Jurkat, Clone E6-1 (cell line): ENCODE data around the gene MGAT4A. TPM values are rescaled to one million over a fixed set of nuclear protein-coding genes. Genes with fewer than 3 reads are reported as not detected.

Experiments
- DNase-seq: peaks from one replicate; pipeline ENCODE4 v3.0.0-alpha.2; 2011; ENCODE audit warnings: low read depth, low spot score
- H3K4me3 ChIP-seq: 2 replicates; pipeline ENCODE4 v1.5.1; 2011; ENCODE audit warnings: mild to moderate bottlenecking, low read length, control low read depth, moderate library complexity
- polyA plus RNA-seq: library from polyadenylated mRNA; unstranded; fragments of >200 nt; gene quantifications from one replicate; pipeline ENCODE4 v1.2.1, GENCODE V29; 2012; ENCODE audit warnings: missing spikeins; ENCODE audit not compliant: insufficient read length, insufficient read depth

Gene MGAT4A
- 16.3 TPM for polyA plus RNA-seq

GRCh38 chr2:98731041-98731893 lies at the start of gene MGAT4A:
Gene MGAT4A (minus strand): TSS chr2:98731132. CDS start chr2:98726332, 4,800 bp downstream.
- DNase-seq = no peak
- H3K4me3 ChIP-seq = peak within 1 kb of the TSS; percentile 69

- no peak for DNase-seq
- no peak overlapping the region for H3K4me3 ChIP-seq
These were observed 48.0 kb upstream of the MGAT4A start for GRCh38 chr2:98778741-98779483.

DNA sequence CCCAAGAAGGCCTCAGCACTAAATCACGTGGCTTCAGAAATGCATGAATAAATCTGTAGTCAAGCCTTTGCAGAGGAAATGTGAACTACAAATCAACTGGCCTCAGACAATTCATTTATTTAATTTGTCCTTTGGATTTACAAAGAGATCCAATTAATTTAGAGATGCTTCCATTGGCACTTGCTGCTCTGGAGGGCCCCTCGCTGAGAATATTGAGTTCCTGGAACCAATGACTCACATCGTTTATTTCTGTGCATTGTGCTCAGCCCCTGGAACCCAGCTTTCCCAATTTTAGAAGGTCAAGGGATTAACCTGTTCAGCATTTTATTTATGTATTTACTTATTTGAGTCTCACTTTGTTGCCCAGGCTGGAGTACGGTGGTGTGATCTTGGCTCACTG lies 47.2 kb upstream of the MGAT4A start:
- no peak overlapping the region for H3K4me3 ChIP-seq
- no peak for DNase-seq

DNA sequence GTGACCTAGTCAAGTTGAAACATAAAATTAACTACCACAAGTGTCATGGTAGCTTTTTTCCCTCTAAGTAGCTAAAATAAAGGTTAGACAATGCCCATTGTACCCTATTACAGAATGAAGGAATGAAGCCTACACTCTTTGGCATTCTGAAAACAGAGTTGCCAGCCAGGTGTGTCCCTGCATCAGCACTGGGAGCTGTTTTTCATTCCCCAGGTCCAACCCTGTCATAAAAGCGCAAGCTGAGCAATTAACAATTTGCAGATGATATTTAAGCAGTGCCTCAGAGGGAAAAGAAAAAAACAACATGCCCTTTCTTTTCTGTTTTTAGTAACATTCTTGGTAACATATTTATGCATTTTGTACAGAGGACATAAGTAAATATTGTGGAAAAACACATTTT lies 46.8 kb upstream of the MGAT4A start:
- no peak for DNase-seq

DNA sequence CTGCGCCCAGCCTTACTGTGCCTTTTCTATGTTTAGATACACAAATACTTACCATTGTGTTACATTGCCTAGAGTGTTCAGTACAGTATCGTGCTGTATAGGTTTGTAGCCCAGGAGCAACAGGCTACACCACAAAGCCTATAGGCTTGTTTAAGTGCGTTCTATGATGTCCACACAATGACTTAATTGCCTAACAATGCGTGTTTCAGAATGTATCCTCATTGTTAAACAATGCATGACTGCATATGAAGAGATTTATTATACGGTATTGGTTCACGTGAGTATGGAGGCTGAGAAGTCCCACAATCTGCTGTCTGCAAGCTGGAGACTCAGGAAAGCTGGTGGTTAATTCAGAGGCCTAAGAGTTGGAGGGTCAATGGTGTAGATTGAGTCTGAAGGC lies 46.1 kb upstream of the MGAT4A start:
- H3K4me3 ChIP-seq = no peak overlapping the region
- DNase-seq = no peak

More for the DNA sequence above, 46.8 kb upstream of the MGAT4A start:
- no peak overlapping the region for H3K4me3 ChIP-seq

GRCh38 chr2:98776136-98776535 lies 45.2 kb upstream of the MGAT4A start:
- DNase-seq = no peak
- no peak overlapping the region for H3K4me3 ChIP-seq

- no peak overlapping the region for H3K4me3 ChIP-seq
- DNase-seq = no peak
These were observed 44.4 kb upstream of the MGAT4A start for GRCh38 chr2:98775146-98775986.

DNA sequence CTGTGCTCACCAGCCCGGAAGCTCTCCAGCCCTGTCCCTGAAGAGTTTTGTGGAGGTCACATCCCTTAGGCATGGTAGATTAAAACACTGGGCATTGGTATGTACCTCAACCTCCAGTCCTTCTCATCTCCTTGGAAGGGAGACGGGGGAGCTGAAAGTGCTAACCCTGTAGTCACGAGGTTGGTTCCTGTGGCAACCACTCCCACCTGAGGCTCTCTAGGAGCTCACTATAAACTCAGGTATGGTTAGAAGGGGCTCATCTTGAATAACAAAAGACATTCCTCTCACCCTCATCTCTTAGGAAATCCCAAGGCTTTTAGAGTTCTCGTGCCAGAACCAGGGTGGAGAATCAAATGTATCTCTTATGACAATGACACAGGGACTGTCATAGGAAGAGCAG lies 43.0 kb upstream of the MGAT4A start:
- no peak for DNase-seq
- H3K4me3 ChIP-seq = no peak overlapping the region

DNA sequence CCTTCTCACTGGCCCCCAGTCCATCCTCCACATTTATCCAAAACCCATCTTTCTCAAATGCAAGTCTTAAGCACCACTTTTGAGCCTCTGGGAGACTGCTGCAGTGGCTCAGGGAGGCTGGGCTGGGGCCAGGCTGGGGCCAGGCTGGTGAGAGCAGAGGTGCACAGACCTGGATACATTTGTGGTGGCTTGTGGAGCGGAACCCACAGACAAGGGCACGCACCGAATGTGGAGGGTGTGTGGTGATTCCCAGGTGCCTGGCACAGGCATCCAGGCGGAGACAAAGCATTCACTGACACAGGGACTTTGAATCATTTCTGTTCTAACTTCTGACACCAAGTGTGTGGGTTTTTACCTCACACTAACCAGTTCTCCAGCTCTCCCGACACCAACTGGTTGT lies 42.2 kb upstream of the MGAT4A start:
- no peak overlapping the region for H3K4me3 ChIP-seq
- no peak for DNase-seq

- H3K4me3 ChIP-seq = peak overlapping the region; percentile 60
- DNase-seq = no peak
These were observed 41.6 kb upstream of the MGAT4A start for GRCh38 chr2:98772536-98772935.

- peak; percentile 93 for DNase-seq
- peak overlapping the region; percentile 60 for H3K4me3 ChIP-seq
These were observed 41.0 kb upstream of the MGAT4A start for GRCh38 chr2:98771721-98772524.

GRCh38 chr2:98771264-98771663 lies 40.3 kb upstream of the MGAT4A start:
- peak overlapping the region; percentile 60 for H3K4me3 ChIP-seq
- no peak for DNase-seq

DNA sequence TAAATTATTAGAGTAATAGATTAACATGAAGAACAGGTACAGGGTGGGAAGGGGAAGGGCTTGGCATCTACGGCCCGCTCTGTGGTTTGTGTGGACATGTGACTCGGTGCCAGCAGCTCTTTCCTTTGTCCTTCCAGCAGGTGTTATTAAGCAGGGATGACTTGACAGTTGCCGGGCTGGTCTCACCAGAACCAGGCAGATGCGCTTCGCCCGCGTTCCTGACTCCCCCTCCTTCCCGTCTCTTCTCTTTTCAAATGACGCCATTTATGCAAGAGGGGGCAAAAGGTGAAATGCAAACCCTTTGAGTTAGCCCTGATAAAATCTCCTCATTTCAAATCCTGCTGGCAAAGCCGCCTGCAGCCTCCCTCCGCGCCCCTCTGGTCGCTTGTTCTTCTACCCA lies 38.9 kb upstream of the MGAT4A start:
- peak; percentile 54 for DNase-seq
- H3K4me3 ChIP-seq = peak overlapping the region; percentile 60

- peak overlapping the region; percentile 60 for H3K4me3 ChIP-seq
- DNase-seq = no peak
These were observed 38.2 kb upstream of the MGAT4A start for GRCh38 chr2:98769114-98769476.

GRCh38 chr2:98768384-98769113 lies 37.6 kb upstream of the MGAT4A start:
- peak; percentile 81 for DNase-seq
- peak overlapping the region; percentile 60 for H3K4me3 ChIP-seq

- H3K4me3 ChIP-seq = no peak overlapping the region
- DNase-seq = no peak
These were observed 33.6 kb upstream of the MGAT4A start for GRCh38 chr2:98764499-98764898.

- DNase-seq = no peak
- H3K4me3 ChIP-seq = no peak overlapping the region
These were observed 32.4 kb upstream of the MGAT4A start for GRCh38 chr2:98763209-98763951.
